Progenitor cell of endocrine pancreas (in vitro differentiated cells): Measurements from ENCODE around the gene STH. TPM values are rescaled to one million over a fixed set of nuclear protein-coding genes. Genes with fewer than 3 reads are reported as not detected.
A peak's percentile ranks its signal among the peaks of the same experiment; 100 is the strongest.

Experiments
- DNase-seq: peaks from one replicate; pipeline ENCODE4 v3.0.0; 2021; ENCODE audit warnings: low spot score; ENCODE audit not compliant: unreplicated experiment
- H3K27ac Mint-ChIP-seq: 2 replicates; pipeline ENCODE4 v1.8.0; 2021; ENCODE audit warnings: mild to moderate bottlenecking, moderate library complexity, mixed read lengths
- H3K27me3 Mint-ChIP-seq: 2 replicates; pipeline ENCODE4 v1.8.0; 2021; ENCODE audit warnings: mixed read lengths
- H3K36me3 Mint-ChIP-seq: 2 replicates; pipeline ENCODE4 v1.8.0; 2022; ENCODE audit warnings: mixed read lengths; ENCODE audit not compliant: insufficient read depth
- H3K4me1 Mint-ChIP-seq: 2 replicates; pipeline ENCODE4 v1.8.0; 2021; ENCODE audit warnings: low read depth, mixed read lengths
- H3K4me3 Mint-ChIP-seq: 2 replicates; pipeline ENCODE4 v1.8.0; 2021; ENCODE audit warnings: low read depth, mild to moderate bottlenecking, moderate library complexity, mixed read lengths
- H3K9me3 Mint-ChIP-seq: 2 replicates; pipeline ENCODE4 v1.8.0; 2021; ENCODE audit warnings: low read depth, mixed read lengths
- CTCF ChIP-seq: fragments of 200-600 bp; sonication (generic); IDR thresholded peaks from one replicate; pipeline ENCODE4 v1.5.0; 2021; ENCODE audit warnings: antibody characterized with exemption, mild to moderate bottlenecking; ENCODE audit not compliant: unreplicated experiment
- total RNA-seq: library from RNA; stranded (reverse); gene quantifications from 2 replicates; pipeline ENCODE4 v1.2.1, GENCODE V29; 2021

Gene STH
- total RNA-seq, 1 donor from 2014 or later, result not detected

DNA sequence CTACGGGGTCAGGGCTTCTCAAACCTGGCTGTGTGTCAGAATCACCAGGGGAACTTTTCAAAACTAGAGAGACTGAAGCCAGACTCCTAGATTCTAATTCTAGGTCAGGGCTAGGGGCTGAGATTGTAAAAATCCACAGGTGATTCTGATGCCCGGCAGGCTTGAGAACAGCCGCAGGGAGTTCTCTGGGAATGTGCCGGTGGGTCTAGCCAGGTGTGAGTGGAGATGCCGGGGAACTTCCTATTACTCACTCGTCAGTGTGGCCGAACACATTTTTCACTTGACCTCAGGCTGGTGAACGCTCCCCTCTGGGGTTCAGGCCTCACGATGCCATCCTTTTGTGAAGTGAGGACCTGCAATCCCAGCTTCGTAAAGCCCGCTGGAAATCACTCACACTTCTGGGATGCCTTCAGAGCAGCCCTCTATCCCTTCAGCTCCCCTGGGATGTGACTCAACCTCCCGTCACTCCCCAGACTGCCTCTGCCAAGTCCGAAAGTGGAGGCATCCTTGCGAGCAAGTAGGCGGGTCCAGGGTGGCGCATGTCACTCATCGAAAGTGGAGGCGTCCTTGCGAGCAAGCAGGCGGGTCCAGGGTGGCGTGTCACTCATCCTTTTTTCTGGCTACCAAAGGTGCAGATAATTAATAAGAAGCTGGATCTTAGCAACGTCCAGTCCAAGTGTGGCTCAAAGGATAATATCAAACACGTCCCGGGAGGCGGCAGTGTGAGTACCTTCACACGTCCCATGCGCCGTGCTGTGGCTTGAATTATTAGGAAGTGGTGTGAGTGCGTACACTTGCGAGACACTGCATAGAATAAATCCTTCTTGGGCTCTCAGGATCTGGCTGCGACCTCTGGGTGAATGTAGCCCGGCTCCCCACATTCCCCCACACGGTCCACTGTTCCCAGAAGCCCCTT, 10.9 kb downstream of the STH start:
- DNase-seq, result no peak
- Mint-ChIP-seq H3K4me1 (peaks cover 7% of the 10 kb centered on the region), H3K36me3 (no peaks in the 10 kb centered on the region), H3K27ac (no peak overlapping the region), H3K4me3 (no peak overlapping the region), H3K27me3 (peaks cover 5% of the 10 kb centered on the region), H3K9me3 (no peaks in the 10 kb centered on the region)
- no peak for TF ChIP-seq CTCF

- Mint-ChIP-seq H3K36me3 (no peaks in the 10 kb centered on the region), H3K9me3 (no peaks in the 10 kb centered on the region), H3K4me1 (peaks cover 7% of the 10 kb centered on the region), H3K27ac (no peak overlapping the region), H3K4me3 (no peak overlapping the region), H3K27me3 (peaks cover 5% of the 10 kb centered on the region)
- no peak for TF ChIP-seq CTCF
- no peak for DNase-seq
Measured at GRCh38 chr17:46010597-46011186, 11.6 kb downstream of the STH start.

DNA sequence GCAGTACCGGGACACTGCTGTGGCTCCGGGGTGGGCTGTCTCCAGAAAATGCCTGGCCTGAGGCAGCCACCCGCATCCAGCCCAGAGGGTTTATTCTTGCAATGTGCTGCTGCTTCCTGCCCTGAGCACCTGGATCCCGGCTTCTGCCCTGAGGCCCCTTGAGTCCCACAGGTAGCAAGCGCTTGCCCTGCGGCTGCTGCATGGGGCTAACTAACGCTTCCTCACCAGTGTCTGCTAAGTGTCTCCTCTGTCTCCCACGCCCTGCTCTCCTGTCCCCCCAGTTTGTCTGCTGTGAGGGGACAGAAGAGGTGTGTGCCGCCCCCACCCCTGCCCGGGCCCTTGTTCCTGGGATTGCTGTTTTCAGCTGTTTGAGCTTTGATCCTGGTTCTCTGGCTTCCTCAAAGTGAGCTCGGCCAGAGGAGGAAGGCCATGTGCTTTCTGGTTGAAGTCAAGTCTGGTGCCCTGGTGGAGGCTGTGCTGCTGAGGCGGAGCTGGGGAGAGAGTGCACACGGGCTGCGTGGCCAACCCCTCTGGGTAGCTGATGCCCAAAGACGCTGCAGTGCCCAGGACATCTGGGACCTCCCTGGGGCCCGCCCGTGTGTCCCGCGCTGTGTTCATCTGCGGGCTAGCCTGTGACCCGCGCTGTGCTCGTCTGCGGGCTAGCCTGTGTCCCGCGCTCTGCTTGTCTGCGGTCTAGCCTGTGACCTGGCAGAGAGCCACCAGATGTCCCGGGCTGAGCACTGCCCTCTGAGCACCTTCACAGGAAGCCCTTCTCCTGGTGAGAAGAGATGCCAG, 12.9 kb downstream of the STH start:
- H3K27ac Mint-ChIP-seq, result no peak overlapping the region
- no peak for TF ChIP-seq CTCF
- peaks cover 7% of the 10 kb centered on the region for H3K4me1 Mint-ChIP-seq
- no peak for DNase-seq
- H3K9me3 Mint-ChIP-seq, result no peaks in the 10 kb centered on the region
- no peak overlapping the region for H3K4me3 Mint-ChIP-seq
- peaks cover 5% of the 10 kb centered on the region for H3K27me3 Mint-ChIP-seq
- H3K36me3 Mint-ChIP-seq, result no peaks in the 10 kb centered on the region

GRCh38 chr17:46012506-46013079, 13.5 kb downstream of the STH start:
- H3K36me3 Mint-ChIP-seq, result no peaks in the 10 kb centered on the region
- no peak for TF ChIP-seq CTCF
- H3K4me1 Mint-ChIP-seq, result peaks cover 7% of the 10 kb centered on the region
- H3K27me3 Mint-ChIP-seq, result peaks cover 5% of the 10 kb centered on the region
- H3K4me3 Mint-ChIP-seq, result no peak overlapping the region
- H3K27ac Mint-ChIP-seq, result peak overlapping the region; percentile 20
- no peak for DNase-seq
- H3K9me3 Mint-ChIP-seq, result no peaks in the 10 kb centered on the region

- no peak for TF ChIP-seq CTCF
- H3K4me3 Mint-ChIP-seq, result no peak overlapping the region
- H3K4me1 Mint-ChIP-seq, result peaks cover 7% of the 10 kb centered on the region
- H3K36me3 Mint-ChIP-seq, result no peaks in the 10 kb centered on the region
- H3K9me3 Mint-ChIP-seq, result no peaks in the 10 kb centered on the region
- DNase-seq, result no peak
- peaks cover 5% of the 10 kb centered on the region for H3K27me3 Mint-ChIP-seq
- peak overlapping the region; percentile 20 for H3K27ac Mint-ChIP-seq
Measured at GRCh38 chr17:46013127-46013501, 14.1 kb downstream of the STH start.
